ENCODE measurements around the gene APAF1.

DNA sequence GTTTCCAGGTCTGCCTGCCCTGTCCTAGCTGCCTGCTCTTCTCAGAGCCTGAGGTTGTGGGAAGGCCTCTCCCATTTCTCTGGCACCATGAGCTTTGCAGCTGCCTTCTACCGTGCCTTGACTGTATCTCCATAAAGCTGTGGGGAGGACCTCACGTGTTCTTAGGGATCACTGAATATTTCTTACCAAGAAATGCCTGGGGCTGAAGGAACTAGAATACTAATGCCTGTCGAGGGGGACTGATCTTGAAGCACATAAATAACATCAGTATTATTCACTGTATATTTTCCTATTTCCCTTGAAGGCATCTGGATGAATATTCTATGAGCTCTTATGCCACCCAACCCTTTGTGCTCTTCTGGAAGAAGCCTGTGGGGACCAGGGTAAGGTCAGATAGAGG lies 103.4 kb downstream of the APAF1 start:
- TF ChIP-seq EZH2 (IDR thresholded peaks at IDR 0.05) (no peak), POLR2AphosphoS5 (IDR thresholded peaks at IDR 0.05; ENCODE audit: borderline replicate concordance, low read depth, low read length) (no peak), FOXP2 (optimal IDR thresholded peaks at IDR 0.05; ENCODE audit: control extremely low read depth, extremely low read length, insufficient read depth) (no peak)

Data from SK-N-MC (cell line).